GM23338 (cell line): ENCODE results near the gene KYNU.
"Not testable (repeated sequence)": the region's sequence is repeated elsewhere in the genome, so short reads cannot be mapped to it uniquely, and the experiment has no call there.

Experiments
- CREB1 ChIP-seq: fragments of 250-450 bp; sonication (Bioruptor Pico); IDR thresholded peaks from 2 replicates; pipeline ENCODE4 v1.5.0; 2020; ENCODE audit warnings: low read depth, mild to moderate bottlenecking, moderate library complexity
- EZH2 ChIP-seq: fragments of 200-600 bp; sonication (generic); IDR thresholded peaks from one replicate; pipeline ENCODE4 v1.8.0; 2017; ENCODE audit warnings: antibody characterized with exemption, mild to moderate bottlenecking, low read depth; ENCODE audit not compliant: unreplicated experiment
- EZH2phosphoT487 ChIP-seq: fragments of 200-600 bp; sonication (generic); IDR thresholded peaks from one replicate; pipeline ENCODE4 v1.8.1; 2018; ENCODE audit warnings: antibody characterized with exemption; ENCODE audit not compliant: unreplicated experiment
- JUNB ChIP-seq: IDR thresholded peaks from one replicate; pipeline ENCODE4 v1.6.1; 2016; ENCODE audit warnings: antibody characterized with exemption; ENCODE audit not compliant: unreplicated experiment
- NANOG ChIP-seq: IDR thresholded peaks from 2 replicates; pipeline ENCODE4 v1.6.1; 2016; ENCODE audit warnings: antibody characterized with exemption, borderline replicate concordance
- POLR2AphosphoS5 ChIP-seq: IDR thresholded peaks from 2 replicates; pipeline ENCODE4 v1.6.1; 2016; ENCODE audit warnings: antibody characterized with exemption, low read depth
- STAT1 ChIP-seq: IDR thresholded peaks from one replicate; pipeline ENCODE4 v1.6.1; 2016; ENCODE audit warnings: antibody characterized with exemption; ENCODE audit not compliant: unreplicated experiment
- ZNF114 ChIP-seq: fragments of 250-450 bp; sonication (Bioruptor Pico); IDR thresholded peaks from 2 replicates; pipeline ENCODE4 v1.5.0; 2020; ENCODE audit warnings: mild to moderate bottlenecking, moderate library complexity
- ZNF331 ChIP-seq: fragments of 250-450 bp; sonication (Bioruptor Pico); IDR thresholded peaks from 2 replicates; pipeline ENCODE4 v1.5.0; 2020; ENCODE audit warnings: low read depth, mild to moderate bottlenecking, moderate library complexity
- TF ChIP-seq, protein P1 (sequence below), 2 experiments: fragments of 200-600 bp in 1 of 2; sonication (generic) in 1 of 2; conservative IDR thresholded peaks; 2 replicates each; pipeline versions ENCODE4 v1.5.1 to v1.6.1; 2016 to 2017; ENCODE audit warnings: antibody characterized with exemption in 2 of 2, low read depth in 2 of 2, mild to moderate bottlenecking in 2 of 2, moderate library complexity in 1 of 2
- TF ChIP-seq, protein P2 (sequence below): IDR thresholded peaks from one replicate; pipeline ENCODE4 v1.6.1; 2018; ENCODE audit warnings: antibody characterized with exemption; ENCODE audit not compliant: unreplicated experiment
- TF ChIP-seq, protein P3 (sequence below): IDR thresholded peaks from 2 replicates; pipeline ENCODE4 v1.6.1; 2016; ENCODE audit warnings: antibody characterized with exemption
- TF ChIP-seq, protein P4 (sequence below): fragments of 250-450 bp; sonication (Bioruptor Pico); IDR thresholded peaks from 2 replicates; pipeline ENCODE4 v1.5.0; 2020; ENCODE audit warnings: mild to moderate bottlenecking, moderate library complexity

DNA sequence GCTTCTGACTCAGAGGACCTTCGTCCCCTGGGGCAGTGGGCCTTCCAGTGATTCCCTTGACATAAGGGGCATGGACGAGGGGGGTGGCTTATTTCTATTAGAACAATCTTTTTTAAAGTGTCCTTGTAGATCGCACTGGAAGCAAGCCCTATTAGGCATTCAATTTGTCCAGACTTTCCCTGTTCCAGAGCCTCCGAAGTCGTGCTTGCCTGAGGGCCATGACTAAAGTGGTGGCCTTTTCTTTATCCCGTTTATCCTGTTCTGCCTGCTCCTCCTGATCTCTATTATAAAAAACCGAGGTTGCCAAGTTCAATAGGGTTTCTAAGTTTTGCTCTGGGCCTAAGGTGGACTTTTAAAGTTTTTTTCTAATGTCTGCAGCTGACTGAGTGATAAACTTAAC, 26.3 kb downstream of the KYNU start:
- TF ChIP-seq, protein P1, sequence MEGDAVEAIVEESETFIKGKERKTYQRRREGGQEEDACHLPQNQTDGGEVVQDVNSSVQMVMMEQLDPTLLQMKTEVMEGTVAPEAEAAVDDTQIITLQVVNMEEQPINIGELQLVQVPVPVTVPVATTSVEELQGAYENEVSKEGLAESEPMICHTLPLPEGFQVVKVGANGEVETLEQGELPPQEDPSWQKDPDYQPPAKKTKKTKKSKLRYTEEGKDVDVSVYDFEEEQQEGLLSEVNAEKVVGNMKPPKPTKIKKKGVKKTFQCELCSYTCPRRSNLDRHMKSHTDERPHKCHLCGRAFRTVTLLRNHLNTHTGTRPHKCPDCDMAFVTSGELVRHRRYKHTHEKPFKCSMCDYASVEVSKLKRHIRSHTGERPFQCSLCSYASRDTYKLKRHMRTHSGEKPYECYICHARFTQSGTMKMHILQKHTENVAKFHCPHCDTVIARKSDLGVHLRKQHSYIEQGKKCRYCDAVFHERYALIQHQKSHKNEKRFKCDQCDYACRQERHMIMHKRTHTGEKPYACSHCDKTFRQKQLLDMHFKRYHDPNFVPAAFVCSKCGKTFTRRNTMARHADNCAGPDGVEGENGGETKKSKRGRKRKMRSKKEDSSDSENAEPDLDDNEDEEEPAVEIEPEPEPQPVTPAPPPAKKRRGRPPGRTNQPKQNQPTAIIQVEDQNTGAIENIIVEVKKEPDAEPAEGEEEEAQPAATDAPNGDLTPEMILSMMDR (conservative IDR thresholded peaks at IDR 0.05; ENCODE audit: low read depth in 2 of 2): not testable (repeated sequence)
- not testable (repeated sequence) for TF ChIP-seq POLR2AphosphoS5; CREB1 (CRISPR knock-in tag); ZNF114 (CRISPR knock-in tag); EZH2; EZH2phosphoT487; STAT1; NANOG; ZNF331 (CRISPR knock-in tag); JUNB
- TF ChIP-seq, protein P2, sequence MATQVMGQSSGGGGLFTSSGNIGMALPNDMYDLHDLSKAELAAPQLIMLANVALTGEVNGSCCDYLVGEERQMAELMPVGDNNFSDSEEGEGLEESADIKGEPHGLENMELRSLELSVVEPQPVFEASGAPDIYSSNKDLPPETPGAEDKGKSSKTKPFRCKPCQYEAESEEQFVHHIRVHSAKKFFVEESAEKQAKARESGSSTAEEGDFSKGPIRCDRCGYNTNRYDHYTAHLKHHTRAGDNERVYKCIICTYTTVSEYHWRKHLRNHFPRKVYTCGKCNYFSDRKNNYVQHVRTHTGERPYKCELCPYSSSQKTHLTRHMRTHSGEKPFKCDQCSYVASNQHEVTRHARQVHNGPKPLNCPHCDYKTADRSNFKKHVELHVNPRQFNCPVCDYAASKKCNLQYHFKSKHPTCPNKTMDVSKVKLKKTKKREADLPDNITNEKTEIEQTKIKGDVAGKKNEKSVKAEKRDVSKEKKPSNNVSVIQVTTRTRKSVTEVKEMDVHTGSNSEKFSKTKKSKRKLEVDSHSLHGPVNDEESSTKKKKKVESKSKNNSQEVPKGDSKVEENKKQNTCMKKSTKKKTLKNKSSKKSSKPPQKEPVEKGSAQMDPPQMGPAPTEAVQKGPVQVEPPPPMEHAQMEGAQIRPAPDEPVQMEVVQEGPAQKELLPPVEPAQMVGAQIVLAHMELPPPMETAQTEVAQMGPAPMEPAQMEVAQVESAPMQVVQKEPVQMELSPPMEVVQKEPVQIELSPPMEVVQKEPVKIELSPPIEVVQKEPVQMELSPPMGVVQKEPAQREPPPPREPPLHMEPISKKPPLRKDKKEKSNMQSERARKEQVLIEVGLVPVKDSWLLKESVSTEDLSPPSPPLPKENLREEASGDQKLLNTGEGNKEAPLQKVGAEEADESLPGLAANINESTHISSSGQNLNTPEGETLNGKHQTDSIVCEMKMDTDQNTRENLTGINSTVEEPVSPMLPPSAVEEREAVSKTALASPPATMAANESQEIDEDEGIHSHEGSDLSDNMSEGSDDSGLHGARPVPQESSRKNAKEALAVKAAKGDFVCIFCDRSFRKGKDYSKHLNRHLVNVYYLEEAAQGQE: not testable (repeated sequence)
- TF ChIP-seq, protein P3, sequence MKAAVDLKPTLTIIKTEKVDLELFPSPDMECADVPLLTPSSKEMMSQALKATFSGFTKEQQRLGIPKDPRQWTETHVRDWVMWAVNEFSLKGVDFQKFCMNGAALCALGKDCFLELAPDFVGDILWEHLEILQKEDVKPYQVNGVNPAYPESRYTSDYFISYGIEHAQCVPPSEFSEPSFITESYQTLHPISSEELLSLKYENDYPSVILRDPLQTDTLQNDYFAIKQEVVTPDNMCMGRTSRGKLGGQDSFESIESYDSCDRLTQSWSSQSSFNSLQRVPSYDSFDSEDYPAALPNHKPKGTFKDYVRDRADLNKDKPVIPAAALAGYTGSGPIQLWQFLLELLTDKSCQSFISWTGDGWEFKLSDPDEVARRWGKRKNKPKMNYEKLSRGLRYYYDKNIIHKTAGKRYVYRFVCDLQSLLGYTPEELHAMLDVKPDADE: not testable (repeated sequence)
- TF ChIP-seq, protein P4, sequence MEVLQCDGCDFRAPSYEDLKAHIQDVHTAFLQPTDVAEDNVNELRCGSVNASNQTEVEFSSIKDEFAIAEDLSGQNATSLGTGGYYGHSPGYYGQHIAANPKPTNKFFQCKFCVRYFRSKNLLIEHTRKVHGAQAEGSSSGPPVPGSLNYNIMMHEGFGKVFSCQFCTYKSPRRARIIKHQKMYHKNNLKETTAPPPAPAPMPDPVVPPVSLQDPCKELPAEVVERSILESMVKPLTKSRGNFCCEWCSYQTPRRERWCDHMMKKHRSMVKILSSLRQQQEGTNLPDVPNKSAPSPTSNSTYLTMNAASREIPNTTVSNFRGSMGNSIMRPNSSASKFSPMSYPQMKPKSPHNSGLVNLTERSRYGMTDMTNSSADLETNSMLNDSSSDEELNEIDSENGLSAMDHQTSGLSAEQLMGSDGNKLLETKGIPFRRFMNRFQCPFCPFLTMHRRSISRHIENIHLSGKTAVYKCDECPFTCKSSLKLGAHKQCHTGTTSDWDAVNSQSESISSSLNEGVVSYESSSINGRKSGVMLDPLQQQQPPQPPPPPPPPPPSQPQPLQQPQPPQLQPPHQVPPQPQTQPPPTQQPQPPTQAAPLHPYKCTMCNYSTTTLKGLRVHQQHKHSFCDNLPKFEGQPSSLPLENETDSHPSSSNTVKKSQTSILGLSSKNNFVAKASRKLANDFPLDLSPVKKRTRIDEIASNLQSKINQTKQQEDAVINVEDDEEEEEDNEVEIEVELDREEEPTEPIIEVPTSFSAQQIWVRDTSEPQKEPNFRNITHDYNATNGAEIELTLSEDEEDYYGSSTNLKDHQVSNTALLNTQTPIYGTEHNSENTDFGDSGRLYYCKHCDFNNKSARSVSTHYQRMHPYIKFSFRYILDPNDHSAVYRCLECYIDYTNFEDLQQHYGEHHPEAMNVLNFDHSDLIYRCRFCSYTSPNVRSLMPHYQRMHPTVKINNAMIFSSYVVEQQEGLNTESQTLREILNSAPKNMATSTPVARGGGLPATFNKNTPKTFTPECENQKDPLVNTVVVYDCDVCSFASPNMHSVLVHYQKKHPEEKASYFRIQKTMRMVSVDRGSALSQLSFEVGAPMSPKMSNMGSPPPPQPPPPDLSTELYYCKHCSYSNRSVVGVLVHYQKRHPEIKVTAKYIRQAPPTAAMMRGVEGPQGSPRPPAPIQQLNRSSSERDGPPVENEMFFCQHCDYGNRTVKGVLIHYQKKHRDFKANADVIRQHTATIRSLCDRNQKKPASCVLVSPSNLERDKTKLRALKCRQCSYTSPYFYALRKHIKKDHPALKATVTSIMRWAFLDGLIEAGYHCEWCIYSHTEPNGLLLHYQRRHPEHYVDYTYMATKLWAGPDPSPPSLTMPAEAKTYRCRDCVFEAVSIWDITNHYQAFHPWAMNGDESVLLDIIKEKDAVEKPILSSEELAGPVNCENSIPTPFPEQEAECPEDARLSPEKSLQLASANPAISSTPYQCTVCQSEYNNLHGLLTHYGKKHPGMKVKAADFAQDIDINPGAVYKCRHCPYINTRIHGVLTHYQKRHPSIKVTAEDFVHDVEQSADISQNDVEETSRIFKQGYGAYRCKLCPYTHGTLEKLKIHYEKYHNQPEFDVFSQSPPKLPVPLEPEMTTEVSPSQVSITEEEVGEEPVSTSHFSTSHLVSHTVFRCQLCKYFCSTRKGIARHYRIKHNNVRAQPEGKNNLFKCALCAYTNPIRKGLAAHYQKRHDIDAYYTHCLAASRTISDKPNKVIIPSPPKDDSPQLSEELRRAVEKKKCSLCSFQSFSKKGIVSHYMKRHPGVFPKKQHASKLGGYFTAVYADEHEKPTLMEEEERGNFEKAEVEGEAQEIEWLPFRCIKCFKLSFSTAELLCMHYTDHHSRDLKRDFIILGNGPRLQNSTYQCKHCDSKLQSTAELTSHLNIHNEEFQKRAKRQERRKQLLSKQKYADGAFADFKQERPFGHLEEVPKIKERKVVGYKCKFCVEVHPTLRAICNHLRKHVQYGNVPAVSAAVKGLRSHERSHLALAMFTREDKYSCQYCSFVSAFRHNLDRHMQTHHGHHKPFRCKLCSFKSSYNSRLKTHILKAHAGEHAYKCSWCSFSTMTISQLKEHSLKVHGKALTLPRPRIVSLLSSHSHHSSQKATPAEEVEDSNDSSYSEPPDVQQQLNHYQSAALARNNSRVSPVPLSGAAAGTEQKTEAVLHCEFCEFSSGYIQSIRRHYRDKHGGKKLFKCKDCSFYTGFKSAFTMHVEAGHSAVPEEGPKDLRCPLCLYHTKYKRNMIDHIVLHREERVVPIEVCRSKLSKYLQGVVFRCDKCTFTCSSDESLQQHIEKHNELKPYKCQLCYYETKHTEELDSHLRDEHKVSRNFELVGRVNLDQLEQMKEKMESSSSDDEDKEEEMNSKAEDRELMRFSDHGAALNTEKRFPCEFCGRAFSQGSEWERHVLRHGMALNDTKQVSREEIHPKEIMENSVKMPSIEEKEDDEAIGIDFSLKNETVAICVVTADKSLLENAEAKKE (CRISPR knock-in tag): not testable (repeated sequence)
